Kidney (tissue), 14 donors: Measurements from ENCODE around the gene KIAA1755. TPM values are rescaled to one million over a fixed set of nuclear protein-coding genes. Genes with fewer than 3 reads are reported as not detected.
"Not testable (repeated sequence)": the region's sequence is repeated elsewhere in the genome, so short reads cannot be mapped to it uniquely, and the experiment has no call there.

Experiments
- DNase-seq, 5 donors: peaks; one replicate each; pipeline ENCODE4 v3.0.0-alpha.2; 2013 to 2020
- FAIRE-seq: peaks from 2 replicates; lab custom pipeline; 2012; peaks lifted over from hg19 to GRCh38; lab: Jason Lieb, UNC
- H3K27ac ChIP-seq, 2 donors: one replicate each; pipeline ENCODE4 v1.7.0; 2013; ENCODE audit warnings: low read depth in 2 of 2, low read length in 2 of 2, inconsistent platforms in 1 of 2
- H3K27me3 ChIP-seq: one replicate; pipeline ENCODE4 v1.7.1; 2013; ENCODE audit warnings: low read length, inconsistent platforms; ENCODE audit not compliant: control insufficient read depth, insufficient read depth
- H3K36me3 ChIP-seq, 3 donors: one replicate each; pipeline versions ENCODE4 v1.7.0 to v1.7.1; 2013; ENCODE audit warnings: low read length in 3 of 3, control low read depth in 1 of 3, inconsistent platforms in 1 of 3; ENCODE audit not compliant: insufficient read depth in 3 of 3, control insufficient read depth in 2 of 3
- H3K4me1 ChIP-seq, 3 donors: one replicate each; pipeline versions ENCODE4 v1.7.0 to v1.7.1; 2013; ENCODE audit warnings: low read length in 3 of 3, inconsistent platforms in 1 of 3, low read depth in 1 of 3; ENCODE audit not compliant: control insufficient read depth in 2 of 3, insufficient read depth in 2 of 3
- H3K4me3 ChIP-seq, 3 donors: one replicate each; pipeline versions ENCODE4 v1.7.0 to v1.8.1; 2013; ENCODE audit warnings: low read length in 3 of 3, control low read depth in 1 of 3, inconsistent platforms in 1 of 3
- H3K9ac ChIP-seq, 3 donors: one replicate each; pipeline versions ENCODE4 v1.7.0 to v1.7.1; 2013; ENCODE audit warnings: low read length in 3 of 3, control low read depth in 1 of 3, inconsistent platforms in 1 of 3
- H3K9me3 ChIP-seq, 3 donors: one replicate each; pipeline versions ENCODE4 v1.7.0 to v1.7.1; 2013; ENCODE audit warnings: low read length in 3 of 3, control low read depth in 1 of 3, inconsistent platforms in 1 of 3; ENCODE audit not compliant: control insufficient read depth in 2 of 3, insufficient read depth in 1 of 3
- CTCF ChIP-seq: IDR thresholded peaks from 3 replicates; pipeline ENCODE4 v1.5.1; 2012; ENCODE audit warnings: mild to moderate bottlenecking, moderate library complexity, borderline replicate concordance; ENCODE audit not compliant: insufficient read depth; ENCODE audit errors: extremely low read depth
- intact Hi-C: fragments of 100-400 bp; cut with DNase I; formaldehyde crosslinking; loops from one replicate; pipeline ENCODE4 v1.11.1; 2022
- polyA plus RNA-seq: library from polyadenylated mRNA; stranded (reverse); fragments of 350-450 nt; fragmentation: Illumina TruSeq; extraction: RNeasy Lipid Tissue Mini Kit (QIAGEN cat#74804); gene quantifications from one replicate; pipeline ENCODE4 v1.2.3, GENCODE V29; 2014; ENCODE audit warnings: low read depth, low replicate concordance; ENCODE audit not compliant: insufficient read depth
- total RNA-seq: library from RNA; stranded (reverse); fragmentation: NEBNext Ultra II Directional; extraction: Animal tissue kit (Norgen Biotek cat#: 25700); gene quantifications from one replicate; pipeline ENCODE4 v1.2.1, GENCODE V29; 2021
- donor health status: control.
- donor health status: control.
- donor health status: control.
- donor health status: control.
- donor health status: control.
- donor health status: DM: yes; HTN: yes; CAD: no.
- donor health status: Normal renal cell carcinoma (clear cell type).

Gene KIAA1755
- total and polyA plus RNA-seq, 2 donors from 2014 or later: 1.5 to 5.1 TPM

GRCh38 chr20:38253571-38253970 is 7.0 kb downstream of the KIAA1755 start:
- no peak for TF ChIP-seq CTCF
- intact Hi-C loops: no loop called here
- Histone ChIP-seq H3K4me1 (no peaks in the 10 kb centered on the region), H3K4me3 (no peak overlapping the region), H3K27me3 (no peaks in the 10 kb centered on the region), H3K9ac (no peak overlapping the region), H3K36me3 (no peaks in the 10 kb centered on the region), H3K9me3 (no peaks in the 10 kb centered on the region), H3K27ac (no peak overlapping the region)
- DNase-seq (peak in 1 of 5 donors; percentile 59), FAIRE-seq (no peak)

- H3K27me3 ChIP-seq: no peaks in the 10 kb centered on the region
- no peaks in the 10 kb centered on the region for H3K4me1 ChIP-seq
- intact Hi-C loops: no loop called here
- H3K9ac ChIP-seq: no peak overlapping the region
- no peak for DNase-seq
- no peak overlapping the region for H3K4me3 ChIP-seq
- no peaks in the 10 kb centered on the region for H3K36me3 ChIP-seq
- no peaks in the 10 kb centered on the region for H3K9me3 ChIP-seq
- no peak overlapping the region for H3K27ac ChIP-seq
- TF ChIP-seq CTCF: no peak
- no peak for FAIRE-seq
Observed at GRCh38 chr20:38252292-38253288, 7.9 kb downstream of the KIAA1755 start.

GRCh38 chr20:38251441-38251840 is 9.1 kb downstream of the KIAA1755 start:
- FAIRE-seq, H3K36me3 ChIP-seq, H3K4me3 ChIP-seq, H3K9ac ChIP-seq, H3K9me3 ChIP-seq, intact Hi-C loops, H3K4me1 ChIP-seq, H3K27ac ChIP-seq, DNase-seq, H3K27me3 ChIP-seq: not testable (repeated sequence)

GRCh38 chr20:38250609-38251008 is 9.9 kb downstream of the KIAA1755 start:
- intact Hi-C loops: no loop called here
- FAIRE-seq: no peak
- no peak overlapping the region for H3K4me3 ChIP-seq
- no peaks in the 10 kb centered on the region for H3K36me3 ChIP-seq
- no peak overlapping the region for H3K27ac ChIP-seq
- H3K4me1 ChIP-seq: peaks cover 0 to 13% (median 5%) of the 10 kb centered on the region in 3 donors
- H3K9ac ChIP-seq: no peak overlapping the region
- H3K27me3 ChIP-seq: no peaks in the 10 kb centered on the region
- H3K9me3 ChIP-seq: no peaks in the 10 kb centered on the region
- no peak for TF ChIP-seq CTCF
- DNase-seq: no peak
